Natural killer cell (primary cell): ENCODE results near the gene NEMP1. TPM values are rescaled to one million over a fixed set of nuclear protein-coding genes. Genes with fewer than 3 reads are reported as not detected.

Experiments used
- ATAC-seq, 3 donors: fragments of 150-1000 bp in 2 of 3; fragments of 200-7000 bp in 1 of 3; cut with Tn5 transposase; 1 replicate in 1 of 3; 2 replicates in 2 of 3; pipeline ENCODE4 v1.10.0; 2021; ENCODE audit warnings: mild to moderate bottlenecking in 2 of 3, moderate library complexity in 2 of 3
- DNase-seq, 2 donors: peaks; one replicate each; pipeline versions ENCODE4 v3.0.0 to v3.0.0-alpha.2; 2013 to 2021; ENCODE audit warnings: mixed read lengths in 1 of 2
- H3K27ac ChIP-seq: one replicate; pipeline ENCODE4 v1.5.1; 2013; ENCODE audit warnings: mild to moderate bottlenecking, low read length
- H3K27me3 ChIP-seq: one replicate; pipeline ENCODE4 v1.6.1; 2013; ENCODE audit warnings: low read length; ENCODE audit not compliant: control insufficient read depth, insufficient read depth
- H3K36me3 ChIP-seq: one replicate; pipeline ENCODE4 v1.6.1; 2013; ENCODE audit warnings: low read length; ENCODE audit not compliant: control insufficient read depth, insufficient read depth
- H3K4me1 ChIP-seq: one replicate; pipeline ENCODE4 v1.6.1; 2013; ENCODE audit warnings: low read length; ENCODE audit not compliant: control insufficient read depth, insufficient read depth
- H3K4me3 ChIP-seq: one replicate; pipeline ENCODE4 v1.5.1; 2013; ENCODE audit warnings: low read length
- H3K9me3 ChIP-seq: one replicate; pipeline ENCODE4 v1.6.1; 2013; ENCODE audit warnings: low read length; ENCODE audit not compliant: control insufficient read depth, insufficient read depth
- H3K27ac Mint-ChIP-seq, 2 donors: one replicate each; pipeline ENCODE4 v1.8.0; 2022; ENCODE audit warnings: mild to moderate bottlenecking in 2 of 2, mixed read lengths in 2 of 2, moderate library complexity in 1 of 2
- H3K27me3 Mint-ChIP-seq, 2 donors: one replicate each; pipeline ENCODE4 v1.8.0; 2022; ENCODE audit warnings: low read depth in 2 of 2, mixed read lengths in 2 of 2
- H3K36me3 Mint-ChIP-seq: one replicate; pipeline ENCODE4 v1.8.0; 2022; ENCODE audit warnings: mixed read lengths
- H3K4me1 Mint-ChIP-seq, 2 donors: one replicate each; pipeline ENCODE4 v1.8.0; 2022; ENCODE audit warnings: mixed read lengths in 2 of 2
- H3K4me3 Mint-ChIP-seq: one replicate; pipeline ENCODE4 v1.8.0; 2022; ENCODE audit warnings: mild to moderate bottlenecking, moderate library complexity, mixed read lengths
- H3K9me3 Mint-ChIP-seq, 2 donors: one replicate each; pipeline ENCODE4 v1.8.0; 2022; ENCODE audit warnings: mixed read lengths in 2 of 2
- WGBS: methylation state at CpG from one replicate; pipeline ENCODE4 v1.1.7; 2013; ENCODE audit warnings: missing lambda C conversion rate; ENCODE audit not compliant: insufficient coverage; 5-methylcytosine and 5-hydroxymethylcytosine counted together
- intact Hi-C: fragments of 100-400 bp; cut with micrococcal nuclease; formaldehyde crosslinking; loops from one replicate; pipeline ENCODE4 v1.14.2; 2022
- total RNA-seq, 4 donors: library from RNA; stranded (reverse); fragments of 120-200 nt in 1 of 4; gene quantifications; one replicate each; pipeline versions ENCODE4 v1.2.3 to v1.2.4, GENCODE V29; 2013 to 2022
- TF ChIP-seq, protein P1 (sequence below): fragments of 200-600 bp; IDR thresholded peaks from one replicate; pipeline ENCODE4 v1.8.0; 2022; ENCODE audit warnings: antibody characterized with exemption

Gene NEMP1
- total RNA-seq, 3 donors from 2014 or later (not counting 1 experiment from before 2014, with no cell fraction given): 11.1 to 16.7 (median 12.1) TPM

DNA sequence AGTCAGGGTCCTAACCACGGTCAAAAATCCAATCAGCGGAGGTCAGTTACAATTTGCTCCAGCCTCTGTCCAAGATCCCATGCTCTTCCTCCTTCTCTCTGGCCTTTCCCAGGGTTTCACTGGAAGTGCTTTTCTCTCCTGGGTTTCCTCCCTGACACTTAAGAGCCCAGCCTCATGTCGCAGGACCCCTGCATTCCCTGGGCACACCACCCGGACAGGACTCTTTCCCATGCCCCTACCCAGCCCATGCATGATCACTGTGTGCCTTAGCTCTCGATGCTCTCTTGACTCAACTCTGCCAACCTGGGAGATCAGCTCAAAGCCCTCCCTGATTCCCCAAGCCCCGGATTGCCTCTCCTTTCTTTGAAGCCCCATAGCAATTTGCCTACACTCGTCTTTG is 46.8 kb downstream of the NEMP1 start:
- no peak for DNase-seq
- TF ChIP-seq, protein P1, sequence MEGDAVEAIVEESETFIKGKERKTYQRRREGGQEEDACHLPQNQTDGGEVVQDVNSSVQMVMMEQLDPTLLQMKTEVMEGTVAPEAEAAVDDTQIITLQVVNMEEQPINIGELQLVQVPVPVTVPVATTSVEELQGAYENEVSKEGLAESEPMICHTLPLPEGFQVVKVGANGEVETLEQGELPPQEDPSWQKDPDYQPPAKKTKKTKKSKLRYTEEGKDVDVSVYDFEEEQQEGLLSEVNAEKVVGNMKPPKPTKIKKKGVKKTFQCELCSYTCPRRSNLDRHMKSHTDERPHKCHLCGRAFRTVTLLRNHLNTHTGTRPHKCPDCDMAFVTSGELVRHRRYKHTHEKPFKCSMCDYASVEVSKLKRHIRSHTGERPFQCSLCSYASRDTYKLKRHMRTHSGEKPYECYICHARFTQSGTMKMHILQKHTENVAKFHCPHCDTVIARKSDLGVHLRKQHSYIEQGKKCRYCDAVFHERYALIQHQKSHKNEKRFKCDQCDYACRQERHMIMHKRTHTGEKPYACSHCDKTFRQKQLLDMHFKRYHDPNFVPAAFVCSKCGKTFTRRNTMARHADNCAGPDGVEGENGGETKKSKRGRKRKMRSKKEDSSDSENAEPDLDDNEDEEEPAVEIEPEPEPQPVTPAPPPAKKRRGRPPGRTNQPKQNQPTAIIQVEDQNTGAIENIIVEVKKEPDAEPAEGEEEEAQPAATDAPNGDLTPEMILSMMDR: no peak
- H3K9me3 ChIP-seq: no peaks in the 10 kb centered on the region
- no peak overlapping the region for H3K4me3 Mint-ChIP-seq
- WGBS: 87% methylated on average over 7 of the region's 7 CpGs
- ATAC-seq: no peak
- H3K27me3 Mint-ChIP-seq: peaks cover 0 to 9% of the 10 kb centered on the region in 2 donors
- H3K27ac ChIP-seq: no peak overlapping the region
- no peak overlapping the region for H3K27ac Mint-ChIP-seq
- no peaks in the 10 kb centered on the region for H3K9me3 Mint-ChIP-seq
- H3K4me3 ChIP-seq: no peak overlapping the region
- no peaks in the 10 kb centered on the region for H3K36me3 ChIP-seq
- H3K4me1 Mint-ChIP-seq: peaks cover 8 to 20% of the 10 kb centered on the region in 2 donors
- H3K4me1 ChIP-seq: peaks cover 8% of the 10 kb centered on the region
- intact Hi-C loops: no loop called here
- H3K27me3 ChIP-seq: no peaks in the 10 kb centered on the region
- no peaks in the 10 kb centered on the region for H3K36me3 Mint-ChIP-seq

DNA sequence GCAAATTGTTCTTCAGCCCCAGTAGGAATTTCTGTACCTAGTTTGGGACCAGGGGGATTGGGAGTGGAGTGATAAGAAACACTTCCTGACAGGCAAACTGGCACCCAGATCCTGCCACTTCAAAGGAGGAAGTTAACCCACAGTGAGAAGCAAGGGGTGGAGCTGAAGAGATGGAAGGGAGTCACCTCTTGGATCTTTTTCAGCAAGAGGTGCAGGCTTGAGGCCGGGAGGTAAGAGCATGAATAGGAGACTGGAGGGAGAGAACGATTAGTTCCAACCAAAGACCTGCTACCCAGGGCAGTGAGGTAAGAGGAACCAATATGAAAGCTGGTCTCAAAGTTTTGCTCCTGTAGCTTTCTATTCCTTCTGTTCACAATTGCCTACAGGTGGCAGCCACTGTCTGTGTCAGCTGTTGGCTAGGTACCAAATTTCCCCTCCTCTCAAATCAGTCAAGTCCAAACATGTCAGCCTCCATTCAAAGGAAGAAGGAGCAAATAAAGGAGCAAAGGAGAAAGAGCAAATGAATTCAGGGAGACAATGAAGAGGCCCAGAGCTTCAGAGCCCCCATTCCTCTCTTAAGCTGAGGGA is 47.4 kb downstream of the NEMP1 start:
- WGBS: 3% methylated on average over 2 of the region's 2 CpGs
- Histone ChIP-seq H3K36me3 (no peaks in the 10 kb centered on the region), H3K27me3 (no peaks in the 10 kb centered on the region), H3K4me1 (peaks cover 8% of the 10 kb centered on the region), H3K9me3 (no peaks in the 10 kb centered on the region), H3K27ac (no peak overlapping the region), H3K4me3 (no peak overlapping the region)
- no peaks in the 10 kb centered on the region for H3K9me3 Mint-ChIP-seq
- no peak overlapping the region for H3K4me3 Mint-ChIP-seq
- no peaks in the 10 kb centered on the region for H3K36me3 Mint-ChIP-seq
- peak in 1 of 2 donors; percentile 56 for DNase-seq
- peaks cover 4 to 13% of the 10 kb centered on the region in 2 donors for H3K27me3 Mint-ChIP-seq
- intact Hi-C loops: no loop called here
- peaks cover 8 to 20% of the 10 kb centered on the region in 2 donors for H3K4me1 Mint-ChIP-seq
- peak in 1 of 3 donors; percentile 35 for ATAC-seq
- H3K27ac Mint-ChIP-seq: no peak overlapping the region
- TF ChIP-seq, protein P1: no peak

DNA sequence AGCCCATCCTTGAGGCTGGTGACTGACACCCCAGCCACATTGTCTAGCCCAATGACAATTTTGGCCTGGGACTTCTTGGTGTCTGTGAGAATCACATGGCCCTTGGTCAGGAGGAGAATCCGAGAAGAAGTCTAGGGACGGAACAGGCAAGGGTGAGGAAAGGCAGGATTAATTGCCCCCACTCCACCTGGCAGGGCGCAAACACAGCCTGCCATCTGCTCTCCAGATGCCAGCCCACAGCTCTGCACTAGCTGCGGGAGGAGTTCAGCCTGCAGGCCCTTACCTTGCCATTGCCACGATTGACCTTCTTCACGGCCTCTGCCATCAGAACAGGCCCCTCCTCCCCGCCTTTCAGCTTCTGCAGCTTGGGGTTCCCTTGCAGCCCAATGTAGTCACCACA is 49.1 kb downstream of the NEMP1 start:
- Mint-ChIP-seq H3K36me3 (no peaks in the 10 kb centered on the region), H3K9me3 (no peaks in the 10 kb centered on the region), H3K27me3 (peaks cover 9 to 16% of the 10 kb centered on the region in 2 donors), H3K27ac (no peak overlapping the region), H3K4me1 (peaks cover 8 to 20% of the 10 kb centered on the region in 2 donors), H3K4me3 (no peak overlapping the region)
- H3K36me3 ChIP-seq: no peaks in the 10 kb centered on the region
- no peak overlapping the region for H3K27ac ChIP-seq
- no peaks in the 10 kb centered on the region for H3K27me3 ChIP-seq
- intact Hi-C loops: no loop called here
- 89% methylated on average over 7 of the region's 7 CpGs for WGBS
- peaks cover 8% of the 10 kb centered on the region for H3K4me1 ChIP-seq
- DNase-seq: no peak
- H3K9me3 ChIP-seq: no peaks in the 10 kb centered on the region
- no peak for ATAC-seq
- H3K4me3 ChIP-seq: no peak overlapping the region
- TF ChIP-seq, protein P1: no peak

DNA sequence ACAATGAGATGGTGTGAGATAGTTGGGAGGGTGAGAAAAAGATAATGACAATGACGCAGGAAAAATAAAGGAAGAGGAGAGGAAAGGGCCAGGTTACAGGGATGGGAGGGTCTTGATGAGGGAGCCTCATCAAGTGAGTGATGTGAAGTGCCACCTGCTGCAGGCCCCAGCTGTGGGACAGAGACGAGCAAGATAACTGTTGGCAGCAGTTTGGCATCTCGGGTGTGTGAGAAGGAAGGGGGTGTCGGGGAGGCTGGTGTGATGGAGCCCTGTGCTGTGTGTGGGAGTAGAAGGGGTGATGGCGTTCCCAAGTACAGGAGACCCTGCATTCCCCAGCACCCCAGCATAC is 50.8 kb downstream of the NEMP1 start:
- Mint-ChIP-seq H3K4me1 (peaks cover 8 to 20% of the 10 kb centered on the region in 2 donors), H3K27me3 (peaks cover 9 to 19% of the 10 kb centered on the region in 2 donors), H3K36me3 (no peaks in the 10 kb centered on the region), H3K27ac (no peak overlapping the region), H3K4me3 (no peak overlapping the region), H3K9me3 (no peaks in the 10 kb centered on the region)
- Histone ChIP-seq H3K4me1 (peaks cover 8% of the 10 kb centered on the region), H3K36me3 (no peaks in the 10 kb centered on the region), H3K9me3 (no peaks in the 10 kb centered on the region), H3K27ac (no peak overlapping the region), H3K4me3 (no peak overlapping the region), H3K27me3 (no peaks in the 10 kb centered on the region)
- intact Hi-C loops: no loop called here
- no peak for ATAC-seq
- TF ChIP-seq, protein P1: no peak
- WGBS: 47% methylated on average over 4 of the region's 5 CpGs
- DNase-seq: peak in 1 of 2 donors; percentile 17
